GM18502 (cell line): ENCODE data around the gene YJEFN3.

Experiments used
- ATAC-seq: cut with Tn5 transposase; IDR thresholded peaks from one replicate; pipeline ENCODE4 v1.9.1; 2021; ENCODE audit warnings: mild to moderate bottlenecking; ENCODE audit not compliant: unreplicated experiment, poor library complexity

YJEFN3 gene

GRCh38 chr19:19515642-19516519, 12.8 kb upstream of the YJEFN3 start, which contains the start of gene NDUFA13:
TSS of gene NDUFA13 (plus strand) at chr19:19516225. CDS start at chr19:19516239, 14 bp downstream.
- ATAC-seq, result peak; percentile 92

- ATAC-seq, result no peak
Observed at GRCh38 chr19:19517235-19517619, 11.5 kb upstream of the YJEFN3 start.

GRCh38 chr19:19520989-19521388, 7.7 kb upstream of the YJEFN3 start:
- no peak for ATAC-seq

GRCh38 chr19:19523177-19523576, 5.5 kb upstream of the YJEFN3 start:
- no peak for ATAC-seq

GRCh38 chr19:19524053-19524452, 4.7 kb upstream of the YJEFN3 start:
- peak; percentile 80 for ATAC-seq

GRCh38 chr19:19525611-19526380, 2.9 kb upstream of the YJEFN3 start:
- ATAC-seq, result no peak

GRCh38 chr19:19526581-19527370, 1.9 kb upstream of the YJEFN3 start:
- no peak for ATAC-seq

- no peak for ATAC-seq
Observed at GRCh38 chr19:19527371-19527656, 1.4 kb upstream of the YJEFN3 start.

GRCh38 chr19:19527674-19528625, 761 bp upstream of the YJEFN3 start:
- no peak for ATAC-seq

- no peak for ATAC-seq
Observed at GRCh38 chr19:19529783-19530422, 1.2 kb downstream of the YJEFN3 start.

- no peak for ATAC-seq
Observed at GRCh38 chr19:19530423-19530804, 1.7 kb downstream of the YJEFN3 start.

GRCh38 chr19:19530889-19531288, 2.2 kb downstream of the YJEFN3 start:
- no peak for ATAC-seq

GRCh38 chr19:19531951-19532805, 3.5 kb downstream of the YJEFN3 start:
- no peak for ATAC-seq

- ATAC-seq, result no peak
Observed at GRCh38 chr19:19532806-19533701, 4.3 kb downstream of the YJEFN3 start.

- no peak for ATAC-seq
Observed at GRCh38 chr19:19533841-19534240, 5.1 kb downstream of the YJEFN3 start.

- ATAC-seq, result no peak
Observed at GRCh38 chr19:19534556-19535265, 6.0 kb downstream of the YJEFN3 start.
